ENCODE data around the gene ST6GALNAC6.

ST6GALNAC6 gene

DNA sequence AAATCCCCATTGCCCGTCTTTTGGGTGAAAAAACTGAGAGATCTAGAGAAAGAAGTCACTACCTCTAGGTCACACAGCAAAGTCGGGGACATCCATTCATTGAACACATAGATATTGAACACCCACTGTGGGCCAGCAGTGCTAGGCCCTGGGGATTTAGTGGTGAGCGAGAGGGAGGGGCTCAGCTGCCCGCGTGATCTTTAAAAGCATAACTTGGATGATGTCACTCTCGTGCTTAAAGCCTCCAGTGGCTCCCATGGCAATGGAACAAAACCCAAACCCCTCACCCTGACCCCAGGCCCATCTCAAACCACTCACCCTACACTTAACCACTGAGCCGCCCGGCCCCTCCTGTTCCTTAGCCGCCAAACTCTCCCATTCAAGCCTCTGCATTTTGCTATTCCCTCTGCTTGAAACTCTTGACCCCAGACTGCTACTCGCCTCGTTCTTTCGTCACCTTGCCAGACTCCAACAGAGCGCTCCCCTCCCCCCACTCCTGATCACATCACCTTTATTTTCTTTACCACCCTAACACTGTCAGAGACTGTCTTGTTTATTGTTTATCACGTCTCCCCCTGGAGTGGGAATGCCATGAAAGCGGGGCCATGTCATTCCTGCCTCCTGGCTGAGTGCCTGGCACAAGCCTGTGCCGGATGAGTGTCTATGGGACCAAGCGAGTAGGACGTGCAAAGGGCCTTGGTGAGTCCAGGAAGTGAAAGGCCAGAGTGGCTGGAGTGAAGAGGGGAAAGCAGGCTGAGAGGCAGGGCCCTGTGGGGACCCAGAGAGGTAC is 31.9 kb upstream of the ST6GALNAC6 start:
- peak overlapping the region; percentile 95 for H3K27ac ChIP-seq (ENCODE audit: low read depth, low read length)
- peak overlapping the region; percentile 78 for H3K4me3 ChIP-seq (ENCODE audit: low read depth, low read length)
- H2AFZ ChIP-seq (ENCODE audit: low read length, unreplicated experiment), result no peak overlapping the region
- peaks cover 35% of the 10 kb centered on the region for H3K4me1 ChIP-seq (ENCODE audit: control insufficient read depth, insufficient read depth, low read length, unreplicated experiment)
- no peaks in the 10 kb centered on the region for H3K36me3 ChIP-seq (ENCODE audit: insufficient read depth, low read length)
- H3K27me3 ChIP-seq (ENCODE audit: insufficient read depth, low read length), result no peaks in the 10 kb centered on the region
- peaks cover 23% of the 10 kb centered on the region for H3K79me2 ChIP-seq (ENCODE audit: control insufficient read depth, insufficient read depth, low read length, unreplicated experiment)

DNA sequence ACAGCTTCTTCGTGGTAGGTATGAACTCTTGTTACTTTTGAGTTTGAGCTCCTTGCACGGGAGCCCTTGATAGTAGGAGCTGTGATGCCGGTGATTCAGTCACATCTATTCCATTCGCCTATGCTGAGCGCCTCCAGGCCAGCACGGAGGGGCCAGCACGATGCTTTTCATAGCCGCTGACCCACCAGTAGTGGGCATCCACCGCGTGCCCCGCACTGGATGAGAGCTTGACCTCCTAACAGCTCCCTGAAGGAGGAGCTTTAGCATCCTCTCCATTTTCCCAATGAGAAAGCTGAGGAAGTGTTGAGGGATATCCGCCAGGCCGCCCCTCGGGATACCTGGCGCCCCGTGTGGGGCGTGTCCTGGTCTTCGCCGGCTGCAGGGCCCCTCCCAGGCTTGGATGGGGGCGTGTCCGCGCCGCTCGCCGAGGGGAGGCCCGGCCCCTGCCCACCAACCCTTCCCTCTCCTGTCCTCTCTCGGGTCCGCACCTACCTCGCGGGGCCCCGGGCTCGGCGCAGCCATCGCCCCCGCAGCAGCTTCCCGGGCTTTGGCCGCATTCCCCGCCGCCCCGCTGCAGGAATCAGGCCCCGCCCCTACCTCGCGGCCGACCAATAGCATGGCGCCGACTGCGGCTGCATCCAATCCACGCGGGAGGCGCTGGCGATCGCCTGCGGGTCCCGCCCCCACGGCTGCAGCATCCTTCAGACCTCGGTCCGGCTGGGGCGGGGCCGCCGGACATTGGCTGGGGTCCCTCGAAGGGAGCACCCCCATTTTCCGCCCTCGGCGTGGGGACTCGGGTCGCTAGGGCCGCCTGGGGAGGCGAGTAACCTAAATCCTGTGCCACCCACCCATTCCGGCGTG is 31.1 kb upstream of the ST6GALNAC6 start, which contains the start of gene PIP5KL1:
Gene PIP5KL1, minus strand, starts transcription at position 547 of the 861 bp plus-strand sequence. Its CDS starts 25 bp downstream, at position 522.
- Histone ChIP-seq H3K27ac (ENCODE audit: low read depth, low read length) (peak within 1 kb of the TSS; percentile 95), H3K4me1 (ENCODE audit: control insufficient read depth, insufficient read depth, low read length, unreplicated experiment) (peaks cover 27% of the 10 kb centered on the region), H3K36me3 (ENCODE audit: insufficient read depth, low read length) (no peaks in the 10 kb centered on the region), H3K79me2 (ENCODE audit: control insufficient read depth, insufficient read depth, low read length, unreplicated experiment) (peaks cover 14% of the 10 kb centered on the region), H3K4me3 (ENCODE audit: low read depth, low read length) (peak within 1 kb of the TSS; percentile 78), H3K27me3 (ENCODE audit: insufficient read depth, low read length) (no peaks in the 10 kb centered on the region), H2AFZ (ENCODE audit: low read length, unreplicated experiment) (no peak within 1 kb of the TSS)

DNA sequence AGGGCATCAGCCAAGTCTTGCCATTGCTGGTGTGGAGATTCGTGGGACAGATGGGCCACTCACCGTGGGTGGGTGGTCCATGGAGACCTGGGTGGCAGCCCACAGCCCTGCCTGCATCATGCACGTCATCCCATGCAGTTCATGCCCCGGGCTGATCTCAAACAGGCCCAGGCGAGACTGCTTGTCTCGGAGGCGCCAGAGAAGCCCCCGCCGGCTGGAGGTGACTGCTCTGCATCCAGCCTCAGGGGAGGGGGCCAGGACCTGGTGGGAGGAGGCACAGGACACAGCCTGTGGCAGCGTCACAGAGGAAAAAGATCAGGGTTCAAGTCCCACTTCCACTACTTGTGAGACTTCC is 30.2 kb upstream of the ST6GALNAC6 start:
- peaks cover 6% of the 10 kb centered on the region for H3K79me2 ChIP-seq (ENCODE audit: control insufficient read depth, insufficient read depth, low read length, unreplicated experiment)
- peaks cover 20% of the 10 kb centered on the region for H3K4me1 ChIP-seq (ENCODE audit: control insufficient read depth, insufficient read depth, low read length, unreplicated experiment)
- H3K4me3 ChIP-seq (ENCODE audit: low read depth, low read length), result no peak overlapping the region
- no peaks in the 10 kb centered on the region for H3K36me3 ChIP-seq (ENCODE audit: insufficient read depth, low read length)
- no peak overlapping the region for H3K27ac ChIP-seq (ENCODE audit: low read depth, low read length)
- H3K27me3 ChIP-seq (ENCODE audit: insufficient read depth, low read length), result no peaks in the 10 kb centered on the region
- H2AFZ ChIP-seq (ENCODE audit: low read length, unreplicated experiment), result no peak overlapping the region

DNA sequence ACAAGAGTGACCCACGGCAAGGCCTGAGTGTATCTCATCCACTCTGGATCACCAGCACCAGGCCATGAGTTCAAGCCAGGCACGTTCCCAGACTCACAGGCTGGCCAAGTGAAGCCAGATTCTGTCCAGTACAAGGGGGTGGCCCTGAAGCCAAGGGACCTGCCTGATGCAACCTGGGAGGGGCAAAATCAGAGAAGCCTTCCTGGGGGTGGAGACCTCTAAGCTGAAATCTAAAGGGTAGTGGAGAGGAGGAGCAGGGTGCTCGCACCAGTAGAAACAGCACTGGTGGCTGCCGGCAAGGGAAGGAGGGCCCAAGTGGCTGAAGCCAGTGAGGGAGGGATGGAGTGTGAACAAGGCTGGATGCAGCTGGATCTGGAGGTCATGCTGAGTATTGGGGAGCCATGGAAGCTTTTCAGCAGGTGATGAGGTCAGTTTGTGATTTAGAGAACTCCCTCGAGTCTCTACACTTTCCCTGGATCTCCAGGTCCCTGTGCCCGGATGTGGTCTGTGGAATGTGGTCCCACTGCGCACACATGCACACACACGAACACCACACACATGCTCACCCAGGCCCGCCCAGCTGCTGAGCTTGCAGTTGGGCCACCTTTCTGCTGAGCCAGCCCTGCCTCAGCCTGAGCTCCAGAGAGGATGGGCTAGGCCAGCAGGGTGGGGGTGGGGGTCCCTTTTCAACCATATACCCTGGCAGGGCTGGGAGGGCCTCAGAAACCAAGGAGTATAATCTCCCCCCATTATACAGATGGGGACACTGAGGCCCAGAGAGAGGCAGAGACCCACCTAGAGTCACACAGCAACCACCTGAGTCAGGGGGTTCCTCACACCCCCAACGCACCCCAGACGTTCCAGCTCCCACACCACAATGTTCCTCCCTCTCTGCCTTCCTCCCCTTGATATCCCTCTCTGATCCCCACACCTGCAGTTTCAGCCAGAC is 29.5 kb upstream of the ST6GALNAC6 start:
- Histone ChIP-seq H3K27ac (ENCODE audit: low read depth, low read length) (no peak overlapping the region), H3K27me3 (ENCODE audit: insufficient read depth, low read length) (no peaks in the 10 kb centered on the region), H3K4me3 (ENCODE audit: low read depth, low read length) (no peak overlapping the region), H3K4me1 (ENCODE audit: control insufficient read depth, insufficient read depth, low read length, unreplicated experiment) (peaks cover 20% of the 10 kb centered on the region), H2AFZ (ENCODE audit: low read length, unreplicated experiment) (no peak overlapping the region), H3K79me2 (ENCODE audit: control insufficient read depth, insufficient read depth, low read length, unreplicated experiment) (no peaks in the 10 kb centered on the region), H3K36me3 (ENCODE audit: insufficient read depth, low read length) (no peaks in the 10 kb centered on the region)

DNA sequence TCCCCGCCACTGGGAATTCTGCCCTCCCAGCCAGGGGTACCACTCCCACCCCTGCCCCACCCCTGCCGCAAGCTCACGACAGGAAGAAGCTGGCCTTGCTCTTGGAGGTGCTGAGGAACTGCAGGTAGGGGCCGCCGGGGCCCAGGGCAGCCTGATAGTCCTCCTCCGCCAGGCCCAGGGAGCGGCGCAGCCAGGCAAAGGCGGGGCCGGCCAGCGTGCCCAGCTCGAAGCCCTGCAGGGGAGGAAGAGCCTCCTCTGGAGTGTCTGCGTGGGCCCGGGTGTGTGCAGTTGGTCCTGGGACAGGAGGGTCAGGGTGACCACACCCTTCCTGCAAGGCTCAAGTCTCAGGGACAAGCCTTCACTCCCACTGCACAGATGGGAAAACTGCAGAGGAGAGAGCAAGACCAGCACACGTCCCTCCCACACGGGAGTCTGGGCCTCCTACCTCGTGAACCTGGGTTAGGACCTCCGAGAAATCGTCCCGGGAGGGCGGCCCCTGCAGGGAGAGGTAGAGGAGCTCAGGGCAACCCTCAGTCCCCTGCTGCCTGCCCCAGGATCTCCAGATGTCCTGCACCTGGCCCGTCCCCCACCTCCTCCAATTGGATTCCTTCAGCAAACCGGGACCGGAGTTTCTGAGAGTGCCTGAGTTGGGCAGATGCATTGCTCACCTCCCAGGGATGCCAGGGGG is 28.7 kb upstream of the ST6GALNAC6 start:
- Histone ChIP-seq H3K27ac (ENCODE audit: low read depth, low read length) (no peak overlapping the region), H2AFZ (ENCODE audit: low read length, unreplicated experiment) (no peak overlapping the region), H3K4me3 (ENCODE audit: low read depth, low read length) (no peak overlapping the region), H3K4me1 (ENCODE audit: control insufficient read depth, insufficient read depth, low read length, unreplicated experiment) (peaks cover 26% of the 10 kb centered on the region), H3K79me2 (ENCODE audit: control insufficient read depth, insufficient read depth, low read length, unreplicated experiment) (no peaks in the 10 kb centered on the region), H3K27me3 (ENCODE audit: insufficient read depth, low read length) (no peaks in the 10 kb centered on the region), H3K36me3 (ENCODE audit: insufficient read depth, low read length) (no peaks in the 10 kb centered on the region)

DNA sequence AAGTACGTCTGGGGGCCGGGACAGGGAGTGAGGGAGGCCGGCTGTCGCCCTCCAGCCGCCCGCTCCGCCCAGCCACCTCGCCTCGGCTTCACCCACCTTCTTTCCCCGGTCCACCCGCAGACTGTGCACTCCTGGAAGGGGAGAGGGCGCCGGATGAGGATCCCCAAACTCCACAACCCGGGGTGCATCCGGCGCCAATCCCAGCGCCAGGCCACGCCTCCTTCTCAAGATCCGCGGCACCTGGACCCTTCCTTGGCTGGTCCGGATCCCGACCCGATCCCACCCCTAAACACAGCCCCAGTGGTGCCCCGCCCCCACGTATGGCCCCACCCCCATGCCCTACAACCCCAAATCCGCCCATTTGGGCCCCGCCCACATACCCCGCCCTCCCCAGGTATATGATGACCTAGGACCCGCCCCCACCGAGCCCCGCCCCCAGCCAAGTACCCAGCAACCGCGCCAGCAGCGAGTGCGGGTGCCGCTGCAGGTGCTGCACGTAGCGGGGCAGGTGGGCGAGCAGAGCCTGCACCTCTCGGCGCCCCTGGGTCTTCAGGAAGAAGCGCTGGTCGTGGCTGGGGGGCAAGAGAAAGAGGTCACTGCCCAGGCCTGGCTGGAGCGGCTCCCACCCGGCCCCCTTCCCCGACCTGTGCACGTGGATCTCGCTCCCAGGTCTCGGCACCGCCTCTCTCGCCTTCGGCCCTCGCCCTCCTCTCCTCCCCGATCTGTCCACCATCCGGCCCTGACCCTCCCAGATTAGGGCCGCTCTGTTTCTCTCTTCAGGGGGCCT is 28.0 kb upstream of the ST6GALNAC6 start:
- Histone ChIP-seq H3K4me3 (ENCODE audit: low read depth, low read length) (no peak overlapping the region), H3K36me3 (ENCODE audit: insufficient read depth, low read length) (no peaks in the 10 kb centered on the region), H3K4me1 (ENCODE audit: control insufficient read depth, insufficient read depth, low read length, unreplicated experiment) (peaks cover 25% of the 10 kb centered on the region), H3K79me2 (ENCODE audit: control insufficient read depth, insufficient read depth, low read length, unreplicated experiment) (no peaks in the 10 kb centered on the region), H3K27me3 (ENCODE audit: insufficient read depth, low read length) (no peaks in the 10 kb centered on the region), H2AFZ (ENCODE audit: low read length, unreplicated experiment) (no peak overlapping the region), H3K27ac (ENCODE audit: low read depth, low read length) (no peak overlapping the region)

DNA sequence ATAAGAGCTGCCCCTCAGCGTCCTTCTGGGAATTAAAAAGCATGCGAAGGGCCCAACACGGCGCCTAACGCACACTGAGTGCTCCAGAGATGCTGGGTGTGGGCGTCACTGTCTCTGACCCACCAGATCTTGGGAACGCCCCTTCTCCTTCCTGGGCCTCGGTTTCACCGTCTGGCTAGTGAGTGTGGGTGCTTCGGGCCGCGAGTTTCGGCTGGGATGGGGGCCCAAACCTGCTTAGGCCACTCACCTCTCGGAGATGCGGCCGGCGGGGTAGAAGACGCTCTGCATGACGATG is 27.4 kb upstream of the ST6GALNAC6 start:
- Histone ChIP-seq H3K36me3 (ENCODE audit: insufficient read depth, low read length) (no peaks in the 10 kb centered on the region), H3K4me3 (ENCODE audit: low read depth, low read length) (no peak overlapping the region), H3K27me3 (ENCODE audit: insufficient read depth, low read length) (no peaks in the 10 kb centered on the region), H3K79me2 (ENCODE audit: control insufficient read depth, insufficient read depth, low read length, unreplicated experiment) (no peaks in the 10 kb centered on the region), H3K27ac (ENCODE audit: low read depth, low read length) (no peak overlapping the region), H2AFZ (ENCODE audit: low read length, unreplicated experiment) (no peak overlapping the region), H3K4me1 (ENCODE audit: control insufficient read depth, insufficient read depth, low read length, unreplicated experiment) (peaks cover 20% of the 10 kb centered on the region)

DNA sequence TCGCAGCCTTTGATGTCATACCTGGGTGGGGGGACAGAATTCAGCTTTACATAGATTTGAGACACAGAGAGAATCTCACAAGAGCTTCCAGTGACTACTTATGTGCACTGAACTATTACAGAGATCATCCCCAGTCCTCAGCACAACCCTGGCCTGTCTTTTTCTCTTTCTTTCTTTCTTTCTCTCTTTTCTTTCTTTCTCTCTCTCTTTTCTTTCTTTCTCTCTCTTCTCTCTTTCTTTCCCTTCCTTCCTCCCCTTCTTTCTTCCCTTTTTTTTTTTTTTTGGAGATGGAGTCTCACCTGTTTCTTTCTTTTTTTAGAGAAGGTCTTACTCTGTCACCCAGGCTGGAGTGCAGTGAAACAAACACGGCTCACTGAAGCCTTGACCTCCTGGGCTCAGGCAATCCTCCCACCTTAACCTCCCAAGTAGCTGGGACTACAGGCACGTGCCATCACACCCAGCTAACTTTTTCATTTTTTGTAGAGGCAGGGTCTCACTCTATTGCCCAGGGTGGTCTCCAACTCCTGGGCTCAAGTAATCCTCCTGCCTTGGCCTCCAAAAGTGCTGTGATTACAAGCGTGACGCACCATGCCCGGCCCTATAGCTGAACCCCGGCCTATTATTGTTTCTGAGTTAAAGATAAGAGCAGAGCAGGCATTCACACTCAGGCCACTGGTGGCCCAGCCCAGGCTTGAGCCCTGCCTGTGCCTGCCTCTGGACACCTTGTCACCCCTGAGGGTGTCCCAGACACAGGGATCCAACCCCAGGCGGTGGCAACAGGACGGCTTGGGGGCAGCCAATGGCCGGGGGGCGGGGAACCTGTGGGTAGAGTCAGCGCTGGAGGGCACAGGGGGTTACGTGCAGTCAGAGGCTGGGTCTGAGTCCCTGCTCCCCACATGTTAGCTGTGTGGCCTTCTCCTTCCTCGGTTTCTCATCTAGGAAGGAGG is 26.8 kb upstream of the ST6GALNAC6 start:
- no peaks in the 10 kb centered on the region for H3K36me3 ChIP-seq (ENCODE audit: insufficient read depth, low read length)

More for the DNA sequence above, 26.8 kb upstream of the ST6GALNAC6 start:
- Histone ChIP-seq H3K4me1 (ENCODE audit: control insufficient read depth, insufficient read depth, low read length, unreplicated experiment) (peaks cover 19% of the 10 kb centered on the region), H2AFZ (ENCODE audit: low read length, unreplicated experiment) (no peak overlapping the region), H3K27me3 (ENCODE audit: insufficient read depth, low read length) (no peaks in the 10 kb centered on the region), H3K27ac (ENCODE audit: low read depth, low read length) (no peak overlapping the region), H3K79me2 (ENCODE audit: control insufficient read depth, insufficient read depth, low read length, unreplicated experiment) (no peaks in the 10 kb centered on the region), H3K4me3 (ENCODE audit: low read depth, low read length) (no peak overlapping the region)

Measured in ACC112 (cell line).